Fibroblast of pulmonary artery (primary cell): ENCODE results near the gene IRF2.

Source experiments
- DNase-seq: peaks from one replicate; pipeline ENCODE4 v3.0.0-alpha.2; 2010; ENCODE audit warnings: low read depth
- H3K4me3 ChIP-seq: replicated peaks from 2 replicates; pipeline ENCODE4 v1.5.1; 2011; ENCODE audit warnings: low read depth, mild to moderate bottlenecking, control low read depth, low read length, moderate library complexity
- CTCF ChIP-seq: IDR thresholded peaks from 2 replicates; pipeline ENCODE4 v1.5.1; 2011; ENCODE audit warnings: mild to moderate bottlenecking, control low read depth, low read length, inconsistent platforms; ENCODE audit errors: missing control alignments

Gene IRF2

GRCh38 chr4:184406958-184407391, 67.4 kb downstream of the IRF2 start:
- DNase-seq: no peak
- TF ChIP-seq CTCF: no peak
- H3K4me3 ChIP-seq: no peak overlapping the region

- no peak for DNase-seq
- no peak overlapping the region for H3K4me3 ChIP-seq
- no peak for TF ChIP-seq CTCF
Measured at GRCh38 chr4:184404047-184404446, 70.3 kb downstream of the IRF2 start.

- H3K4me3 ChIP-seq: no peak overlapping the region
- no peak for TF ChIP-seq CTCF
- no peak for DNase-seq
Measured at GRCh38 chr4:184403384-184403781, 71.0 kb downstream of the IRF2 start.

GRCh38 chr4:184402740-184403383, 71.5 kb downstream of the IRF2 start:
- no peak overlapping the region for H3K4me3 ChIP-seq
- TF ChIP-seq CTCF: no peak
- DNase-seq: no peak

GRCh38 chr4:184402239-184402638, 72.1 kb downstream of the IRF2 start:
- no peak for TF ChIP-seq CTCF
- DNase-seq: no peak
- no peak overlapping the region for H3K4me3 ChIP-seq

- TF ChIP-seq CTCF: no peak
- DNase-seq: no peak
Measured at GRCh38 chr4:184401397-184402171, 72.8 kb downstream of the IRF2 start.

More at GRCh38 chr4:184401397-184402171, 72.8 kb downstream of the IRF2 start:
- no peak overlapping the region for H3K4me3 ChIP-seq
